Neuron (in vitro differentiated cells): Measurements from ENCODE around the gene MS4A4E.

Experiments used
- H2AFZ ChIP-seq: one replicate; pipeline ENCODE4 v1.6.1; 2013; ENCODE audit warnings: low read depth, mild to moderate bottlenecking, inconsistent platforms, low read length, moderate library complexity
- H3K27me3 ChIP-seq: one replicate; pipeline ENCODE4 v1.6.1; 2013; ENCODE audit warnings: low read length; ENCODE audit not compliant: insufficient read depth
- H3K36me3 ChIP-seq: one replicate; pipeline ENCODE4 v1.6.1; 2013; ENCODE audit warnings: low read length; ENCODE audit not compliant: insufficient read depth
- H3K4me1 ChIP-seq: one replicate; pipeline ENCODE4 v1.6.1; 2013; ENCODE audit warnings: low read length; ENCODE audit not compliant: insufficient read depth
- H3K4me3 ChIP-seq: 2 replicates; pipeline ENCODE4 v1.5.1; 2013; ENCODE audit warnings: mild to moderate bottlenecking, low read length, moderate library complexity
- H3K9me3 ChIP-seq: one replicate; pipeline ENCODE4 v1.6.1; 2013; ENCODE audit warnings: low read length

MS4A4E gene

DNA sequence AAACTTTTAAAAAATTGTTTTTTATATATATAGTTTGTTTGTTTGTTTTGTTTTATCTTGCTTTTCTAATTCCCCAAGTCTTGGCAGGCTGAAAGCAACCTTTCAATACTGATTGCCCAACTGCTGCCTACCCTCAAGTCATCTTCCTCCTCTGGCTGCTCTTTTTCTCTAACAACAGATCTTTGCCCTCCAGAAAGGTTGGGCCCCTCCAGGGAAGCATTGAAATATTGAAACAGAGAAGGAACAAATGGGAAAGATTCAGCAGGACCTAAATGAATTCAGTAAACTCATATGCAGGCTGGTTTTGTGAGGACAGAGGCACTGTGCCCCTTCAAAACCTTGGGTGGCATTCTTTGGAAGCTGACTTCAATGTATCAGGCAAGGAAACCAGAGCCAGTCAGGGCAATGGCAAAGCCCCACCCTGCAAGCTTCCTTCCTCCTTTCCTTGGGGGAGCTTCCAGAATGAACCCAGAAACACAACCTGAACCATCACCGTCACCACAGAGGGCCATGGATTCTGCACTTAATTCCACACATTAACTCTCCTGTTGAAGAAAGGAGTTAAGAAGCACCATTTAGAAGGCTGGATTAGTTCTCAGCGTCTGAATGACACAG lies 59.2 kb downstream of the MS4A4E start:
- Histone ChIP-seq H3K27me3 (peaks cover 6% of the 10 kb centered on the region), H3K4me3 (no peak overlapping the region), H3K9me3 (no peaks in the 10 kb centered on the region), H3K36me3 (no peaks in the 10 kb centered on the region), H2AFZ (no peak overlapping the region), H3K4me1 (no peaks in the 10 kb centered on the region)

DNA sequence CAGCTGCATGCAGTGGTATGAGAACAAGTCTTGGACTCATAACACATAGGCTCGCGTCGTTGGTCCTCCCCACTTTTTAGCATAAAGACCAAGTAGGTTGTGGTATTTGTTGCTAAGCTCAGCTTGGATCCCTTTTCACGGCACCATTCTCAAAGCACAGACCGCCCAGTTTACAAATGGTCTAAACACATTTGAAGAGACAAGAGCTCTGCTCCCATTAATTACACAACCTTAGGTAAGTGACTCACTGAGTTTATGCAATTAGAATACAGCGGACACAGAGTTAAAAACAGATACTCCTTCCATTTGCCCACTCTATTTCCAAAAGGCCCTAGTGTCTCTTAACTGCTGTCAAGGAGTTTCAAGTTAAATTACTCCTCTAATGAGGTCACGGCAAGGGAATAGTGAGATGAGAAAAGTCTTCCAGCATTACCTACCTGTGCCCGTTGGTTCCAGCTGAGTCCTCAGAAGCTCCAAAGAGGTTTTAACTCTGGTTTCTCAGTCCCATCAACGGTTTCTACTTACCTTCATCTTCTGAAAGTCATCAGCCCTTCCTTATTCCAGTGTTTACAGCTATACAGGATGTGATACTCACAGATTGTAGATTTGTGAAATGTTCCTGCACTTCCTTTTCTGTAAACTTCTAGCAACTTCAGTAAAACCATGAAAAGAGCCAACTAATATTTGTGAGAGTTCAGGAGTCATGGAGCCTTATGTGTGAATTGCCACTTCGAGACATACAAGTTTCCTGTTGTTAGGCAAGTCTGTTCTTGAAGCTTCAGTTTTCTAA lies 60.2 kb downstream of the MS4A4E start, which contains the start of gene MS4A6A:
Gene MS4A6A, minus strand, starts transcription at position 543 of the 790 bp plus-strand sequence. CDS start 1,356 bp downstream, outside the sequence.
- H3K27me3 ChIP-seq, result peaks cover 6% of the 10 kb centered on the region
- H2AFZ ChIP-seq, result no peak within 1 kb of the TSS
- H3K4me3 ChIP-seq, result no peak within 1 kb of the TSS
- no peaks in the 10 kb centered on the region for H3K9me3 ChIP-seq
- no peaks in the 10 kb centered on the region for H3K36me3 ChIP-seq
- no peaks in the 10 kb centered on the region for H3K4me1 ChIP-seq

DNA sequence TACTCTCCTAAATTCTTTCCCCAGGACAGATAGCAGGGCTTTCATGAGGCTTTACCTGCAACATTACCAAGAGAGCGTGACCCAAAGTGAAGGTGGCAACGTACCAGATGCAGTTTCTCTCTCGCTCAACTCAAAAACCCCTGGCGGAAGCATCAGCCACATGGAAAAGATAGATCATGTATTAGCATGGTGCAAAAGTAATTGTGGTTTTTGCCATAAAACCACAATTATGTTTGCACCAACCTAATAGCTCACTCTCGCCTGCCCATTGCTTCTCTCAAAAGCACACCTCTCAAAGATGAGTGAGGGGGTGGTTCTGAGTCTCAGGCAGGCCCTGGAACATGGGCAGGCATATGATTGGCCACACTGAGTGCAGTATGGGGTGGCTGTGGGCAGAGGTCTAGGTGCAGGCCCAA lies 67.1 kb downstream of the MS4A4E start:
- Histone ChIP-seq H3K4me1 (no peaks in the 10 kb centered on the region), H2AFZ (no peak overlapping the region), H3K9me3 (no peaks in the 10 kb centered on the region), H3K4me3 (no peak overlapping the region), H3K36me3 (no peaks in the 10 kb centered on the region), H3K27me3 (no peaks in the 10 kb centered on the region)

GRCh38 chr11:60172011-60172410 lies 70.9 kb downstream of the MS4A4E start:
- no peaks in the 10 kb centered on the region for H3K9me3 ChIP-seq
- H3K4me3 ChIP-seq, result no peak overlapping the region
- no peak overlapping the region for H2AFZ ChIP-seq
- H3K4me1 ChIP-seq, result no peaks in the 10 kb centered on the region
- no peaks in the 10 kb centered on the region for H3K36me3 ChIP-seq
- no peaks in the 10 kb centered on the region for H3K27me3 ChIP-seq

DNA sequence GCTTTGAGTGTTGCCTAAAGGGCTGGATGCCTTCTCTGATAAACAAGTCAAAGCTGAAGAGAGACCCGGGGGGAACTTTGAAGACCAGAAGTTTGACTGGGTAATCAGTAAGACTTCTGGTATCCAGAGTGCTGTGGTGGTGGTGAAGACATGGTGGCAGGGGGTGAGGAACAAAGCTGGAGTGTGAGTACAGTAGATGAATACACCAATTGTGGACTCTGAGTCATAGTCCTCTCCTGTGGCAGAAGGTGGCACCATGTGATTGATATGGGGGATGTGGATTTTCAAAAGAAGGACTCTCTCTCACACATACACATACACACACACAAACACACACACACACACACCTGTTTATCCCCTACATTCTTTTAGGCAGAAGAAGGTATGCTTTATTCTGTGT lies 72.4 kb downstream of the MS4A4E start:
- Histone ChIP-seq H3K36me3 (no peaks in the 10 kb centered on the region), H3K9me3 (no peaks in the 10 kb centered on the region), H3K4me3 (no peak overlapping the region), H3K27me3 (no peaks in the 10 kb centered on the region), H3K4me1 (no peaks in the 10 kb centered on the region), H2AFZ (no peak overlapping the region)

DNA sequence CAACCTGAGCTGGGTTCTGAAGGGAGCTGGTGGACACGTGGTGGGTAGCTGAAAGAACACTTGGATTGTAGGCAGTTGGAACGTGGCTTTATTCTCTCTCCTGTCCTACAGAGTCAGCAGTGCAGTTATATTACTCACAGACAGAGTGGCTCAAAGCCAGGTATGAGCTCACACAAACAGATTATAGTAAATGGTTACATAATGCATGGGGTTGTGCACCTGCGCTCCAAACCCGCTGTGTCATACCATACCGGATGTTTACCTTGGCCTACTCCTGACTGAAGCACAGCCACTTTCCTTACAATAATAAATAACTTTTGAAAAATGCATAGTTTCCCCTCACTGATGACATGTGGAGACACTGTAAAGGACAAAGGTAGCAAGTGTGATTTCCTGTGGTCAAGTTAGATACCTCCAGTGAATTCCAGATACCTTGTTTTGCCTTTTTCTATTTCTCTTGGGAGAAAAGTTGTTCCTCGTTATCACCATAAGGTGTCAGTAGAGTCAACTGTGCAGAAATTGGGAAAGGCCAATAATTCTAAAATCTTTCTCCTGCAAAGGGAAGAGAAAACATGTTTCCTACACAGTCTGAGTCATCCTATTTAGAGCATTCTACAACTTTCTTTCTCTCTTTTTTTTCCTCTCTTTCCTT lies 73.5 kb downstream of the MS4A4E start:
- no peaks in the 10 kb centered on the region for H3K9me3 ChIP-seq

GRCh38 chr11:60168306-60168705 lies 74.6 kb downstream of the MS4A4E start:
- no peak overlapping the region for H3K4me3 ChIP-seq

More for the DNA sequence above, 73.5 kb downstream of the MS4A4E start:
- Histone ChIP-seq H3K36me3 (no peaks in the 10 kb centered on the region), H3K4me1 (no peaks in the 10 kb centered on the region), H3K4me3 (no peak overlapping the region), H3K27me3 (no peaks in the 10 kb centered on the region), H2AFZ (no peak overlapping the region)

GRCh38 chr11:60165951-60166350 lies 77.0 kb downstream of the MS4A4E start:
- Histone ChIP-seq H3K27me3 (no peaks in the 10 kb centered on the region), H3K4me1 (no peaks in the 10 kb centered on the region), H3K4me3 (no peak overlapping the region), H3K36me3 (no peaks in the 10 kb centered on the region), H3K9me3 (no peaks in the 10 kb centered on the region), H2AFZ (no peak overlapping the region)

More at GRCh38 chr11:60168306-60168705, 74.6 kb downstream of the MS4A4E start:
- no peaks in the 10 kb centered on the region for H3K9me3 ChIP-seq
- H2AFZ ChIP-seq, result no peak overlapping the region
- H3K27me3 ChIP-seq, result no peaks in the 10 kb centered on the region
- no peaks in the 10 kb centered on the region for H3K36me3 ChIP-seq
- no peaks in the 10 kb centered on the region for H3K4me1 ChIP-seq

DNA sequence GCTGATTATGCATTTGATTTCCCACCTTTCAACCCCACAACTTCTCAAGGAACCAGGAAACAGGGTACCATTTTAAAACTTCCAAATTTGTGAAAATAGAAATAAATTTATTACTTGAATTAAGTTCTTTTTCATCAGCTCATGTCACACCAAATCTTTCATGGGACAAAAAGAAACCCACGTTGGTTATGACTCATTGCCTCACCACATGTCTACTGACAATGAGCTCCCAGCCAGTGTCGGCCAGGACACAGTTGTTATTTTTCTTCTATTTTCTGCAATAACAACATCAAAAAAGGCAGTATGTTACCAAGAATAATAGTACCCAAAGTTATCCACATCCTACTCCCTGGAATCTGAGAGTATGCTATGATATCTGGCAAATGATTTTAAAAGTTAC lies 77.4 kb downstream of the MS4A4E start:
- no peaks in the 10 kb centered on the region for H3K36me3 ChIP-seq
- no peaks in the 10 kb centered on the region for H3K9me3 ChIP-seq
- H2AFZ ChIP-seq, result no peak overlapping the region
- H3K4me1 ChIP-seq, result no peaks in the 10 kb centered on the region
- H3K27me3 ChIP-seq, result no peaks in the 10 kb centered on the region
- H3K4me3 ChIP-seq, result no peak overlapping the region

GRCh38 chr11:60164550-60165075 lies 78.3 kb downstream of the MS4A4E start:
- no peak overlapping the region for H3K4me3 ChIP-seq
- H3K9me3 ChIP-seq, result no peaks in the 10 kb centered on the region
- H2AFZ ChIP-seq, result no peak overlapping the region
- H3K4me1 ChIP-seq, result no peaks in the 10 kb centered on the region
- H3K36me3 ChIP-seq, result no peaks in the 10 kb centered on the region
- H3K27me3 ChIP-seq, result no peaks in the 10 kb centered on the region

DNA sequence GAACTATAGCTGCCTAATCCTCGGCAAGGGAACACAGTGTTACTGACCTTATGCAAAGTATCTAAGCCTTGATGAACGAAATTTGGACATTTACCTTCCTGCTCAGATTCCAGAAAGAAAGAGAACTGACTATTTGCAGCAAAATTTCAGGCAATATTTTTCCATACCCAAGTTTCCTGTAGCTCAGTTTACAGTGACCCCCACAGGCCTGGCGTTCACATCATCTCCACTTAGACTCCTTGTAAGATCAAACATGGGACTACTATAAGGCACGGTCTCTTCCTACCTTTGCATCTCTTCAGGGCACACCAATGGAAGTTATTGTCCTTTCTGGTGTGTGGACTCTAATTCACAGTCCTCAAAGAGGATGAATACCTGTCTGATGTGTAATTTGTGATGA lies 81.2 kb downstream of the MS4A4E start:
- no peaks in the 10 kb centered on the region for H3K4me1 ChIP-seq
- H2AFZ ChIP-seq, result no peak overlapping the region
- no peaks in the 10 kb centered on the region for H3K36me3 ChIP-seq
- H3K27me3 ChIP-seq, result no peaks in the 10 kb centered on the region
- H3K9me3 ChIP-seq, result no peaks in the 10 kb centered on the region
- no peak overlapping the region for H3K4me3 ChIP-seq

- H3K4me1 ChIP-seq, result no peaks in the 10 kb centered on the region
- no peak overlapping the region for H2AFZ ChIP-seq
- H3K36me3 ChIP-seq, result no peaks in the 10 kb centered on the region
- no peaks in the 10 kb centered on the region for H3K27me3 ChIP-seq
- H3K9me3 ChIP-seq, result no peaks in the 10 kb centered on the region
- H3K4me3 ChIP-seq, result no peak overlapping the region
These were observed 81.8 kb downstream of the MS4A4E start for GRCh38 chr11:60161107-60161506.

GRCh38 chr11:60159868-60160267 lies 83.1 kb downstream of the MS4A4E start:
- H3K9me3 ChIP-seq, result no peaks in the 10 kb centered on the region
- no peaks in the 10 kb centered on the region for H3K36me3 ChIP-seq
- no peak overlapping the region for H2AFZ ChIP-seq
- H3K4me1 ChIP-seq, result no peaks in the 10 kb centered on the region
- H3K4me3 ChIP-seq, result no peak overlapping the region
- H3K27me3 ChIP-seq, result no peaks in the 10 kb centered on the region
